ENCODE results near the gene GBGT1.

- TF ChIP-seq CTCF (IDR thresholded peaks at IDR 0.05; ENCODE audit: borderline replicate concordance, extremely low read depth, low read length, poor library complexity, severe bottlenecking): no peak
- no peak for TF ChIP-seq EZH2 (IDR thresholded peaks at IDR 0.05; ENCODE audit: borderline replicate concordance, low read depth, low read length, severe bottlenecking)
These were observed 25.1 kb upstream of the GBGT1 start for GRCh38 chr9:133188843-133189180.

Measured in DND-41 (cell line).